ENCODE data around the gene SDR42E2.
"Not testable (repeated sequence)": the region's sequence is repeated elsewhere in the genome, so short reads cannot be mapped to it uniquely, and the experiment has no call there.

The SDR42E2 gene

GRCh38 chr16:22123759-22124490, 38.4 kb upstream of the SDR42E2 start:
- no peak overlapping the region for H3K4me3 ChIP-seq (ENCODE audit: low read depth, low read length)
- TF ChIP-seq CTCF (IDR thresholded peaks at IDR 0.05; ENCODE audit: control insufficient read depth, extremely low read depth, insufficient read depth), result no peak
- DNase-seq (ENCODE audit: low read depth), result no peak

- DNase-seq (ENCODE audit: low read depth), result no peak
- TF ChIP-seq CTCF (IDR thresholded peaks at IDR 0.05; ENCODE audit: control insufficient read depth, extremely low read depth, insufficient read depth), result no peak
- no peak overlapping the region for H3K4me3 ChIP-seq (ENCODE audit: low read depth, low read length)
These were observed 37.6 kb upstream of the SDR42E2 start for GRCh38 chr16:22124583-22125284.

DNA sequence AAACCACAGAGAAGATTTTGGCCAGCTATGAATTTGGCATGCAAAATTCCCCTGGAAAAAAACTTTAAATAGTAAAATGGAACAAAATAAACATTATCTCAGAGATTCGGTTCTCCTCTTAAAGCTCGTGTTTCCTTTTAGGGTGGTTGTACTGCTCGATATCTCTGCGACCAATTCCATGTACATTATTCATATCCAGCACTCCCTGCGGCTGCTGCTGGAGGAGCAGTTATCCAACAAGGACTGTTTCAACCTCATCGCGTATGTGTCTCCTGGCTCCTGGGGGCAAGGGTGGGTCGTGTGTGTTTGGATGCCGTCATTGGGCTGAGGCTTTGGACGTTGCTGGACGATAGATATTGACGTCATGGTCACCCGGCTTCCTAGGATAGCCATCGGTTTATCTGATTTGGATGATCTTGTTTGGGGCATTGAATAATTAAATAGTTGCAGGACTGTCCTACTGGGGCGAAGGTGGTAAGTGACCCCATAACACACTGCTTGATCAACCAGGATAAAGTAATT, 36.2 kb upstream of the SDR42E2 start:
- no peak for TF ChIP-seq CTCF (IDR thresholded peaks at IDR 0.05; ENCODE audit: control insufficient read depth, extremely low read depth, insufficient read depth)
- no peak overlapping the region for H3K4me3 ChIP-seq (ENCODE audit: low read depth, low read length)
- DNase-seq (ENCODE audit: low read depth), result no peak

- H3K4me3 ChIP-seq (ENCODE audit: low read depth, low read length); DNase-seq (ENCODE audit: low read depth): not testable (repeated sequence)
These were observed 33.8 kb upstream of the SDR42E2 start for GRCh38 chr16:22128537-22128936.

GRCh38 chr16:22130528-22130927, 31.8 kb upstream of the SDR42E2 start:
- no peak for TF ChIP-seq CTCF (IDR thresholded peaks at IDR 0.05; ENCODE audit: control insufficient read depth, extremely low read depth, insufficient read depth)
- no peak overlapping the region for H3K4me3 ChIP-seq (ENCODE audit: low read depth, low read length)
- no peak for DNase-seq (ENCODE audit: low read depth)

DNA sequence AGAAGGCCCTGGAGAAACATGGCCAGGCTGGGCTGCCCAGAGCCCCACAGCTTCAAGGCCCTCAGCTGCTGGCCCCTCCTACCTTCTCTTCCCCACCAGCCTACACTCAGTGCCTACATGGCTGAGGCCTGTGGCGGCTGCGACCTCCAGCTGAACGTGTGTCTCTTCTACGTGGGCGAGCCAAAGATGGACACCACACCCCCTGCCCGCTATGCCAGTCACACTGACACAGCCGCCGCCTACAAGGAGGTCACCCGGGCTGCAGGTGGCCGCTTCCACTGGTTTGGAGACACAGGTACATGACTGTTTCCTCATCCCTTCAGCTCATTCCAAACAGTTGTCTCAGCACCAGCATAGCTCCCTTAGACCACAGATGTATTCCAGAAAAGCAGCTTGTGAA, 29.5 kb upstream of the SDR42E2 start:
- no peak for DNase-seq (ENCODE audit: low read depth)
- no peak overlapping the region for H3K4me3 ChIP-seq (ENCODE audit: low read depth, low read length)
- TF ChIP-seq CTCF (IDR thresholded peaks at IDR 0.05; ENCODE audit: control insufficient read depth, extremely low read depth, insufficient read depth), result no peak

DNA sequence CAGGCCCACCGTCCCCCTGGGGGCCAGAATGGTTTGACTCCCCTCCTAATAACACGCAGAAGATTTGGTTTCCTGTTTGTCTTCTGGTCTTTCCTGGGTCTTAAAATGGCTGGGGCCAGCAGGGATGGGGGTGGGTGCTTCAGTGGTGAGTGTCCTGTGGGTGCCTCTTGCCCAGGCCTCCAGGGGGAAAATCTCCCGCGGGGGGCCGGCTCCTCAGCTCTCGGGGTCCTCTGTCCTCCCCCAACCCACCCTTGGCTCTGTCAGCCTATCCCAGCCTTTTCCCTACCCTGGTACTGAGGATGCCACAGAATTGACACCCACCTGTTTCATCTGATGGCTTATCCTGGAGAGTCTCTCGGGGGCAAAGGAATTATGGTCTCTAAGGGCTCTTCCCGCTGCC, 23.8 kb upstream of the SDR42E2 start:
- TF ChIP-seq CTCF (IDR thresholded peaks at IDR 0.05; ENCODE audit: control insufficient read depth, extremely low read depth, insufficient read depth), result no peak
- H3K4me3 ChIP-seq (ENCODE audit: low read depth, low read length), result no peak overlapping the region
- no peak for DNase-seq (ENCODE audit: low read depth)

Data from LNCaP clone FGC (cell line).